GM21423 (cell line): Measurements from ENCODE around the gene GIPC1.

Experiments used
- ATAC-seq: cut with Tn5 transposase; IDR thresholded peaks from one replicate; pipeline ENCODE4 v1.9.1; 2021; ENCODE audit warnings: mild to moderate bottlenecking, moderate library complexity; ENCODE audit not compliant: unreplicated experiment

The GIPC1 gene

GRCh38 chr19:14495672-14496028 is 277 bp downstream of the GIPC1 start:
- no peak for ATAC-seq

- no peak for ATAC-seq
Observed at GRCh38 chr19:14494910-14495671, 836 bp downstream of the GIPC1 start.

- ATAC-seq: no peak
Observed at GRCh38 chr19:14494411-14494810, 1.5 kb downstream of the GIPC1 start.

- no peak for ATAC-seq
Observed at GRCh38 chr19:14492756-14493337, 3.1 kb downstream of the GIPC1 start.

- no peak for ATAC-seq
Observed at GRCh38 chr19:14487370-14488125, 8.4 kb downstream of the GIPC1 start.

GRCh38 chr19:14482172-14482941 is 13.6 kb downstream of the GIPC1 start:
- ATAC-seq: no peak

GRCh38 chr19:14480700-14481079 is 15.2 kb downstream of the GIPC1 start:
- ATAC-seq: no peak

- ATAC-seq: no peak
Observed at GRCh38 chr19:14479975-14480699, 15.8 kb downstream of the GIPC1 start.

- no peak for ATAC-seq
Observed at GRCh38 chr19:14479309-14479974, 16.5 kb downstream of the GIPC1 start.

- no peak for ATAC-seq
Observed at GRCh38 chr19:14478113-14478545, 17.8 kb downstream of the GIPC1 start.

- ATAC-seq: no peak
Observed at GRCh38 chr19:14477418-14478112, 18.4 kb downstream of the GIPC1 start.

GRCh38 chr19:14476673-14477401 is 19.1 kb downstream of the GIPC1 start:
- ATAC-seq: no peak

- ATAC-seq: no peak
Observed at GRCh38 chr19:14476327-14476672, 19.6 kb downstream of the GIPC1 start.

- ATAC-seq: no peak
Observed at GRCh38 chr19:14475251-14476073, 20.5 kb downstream of the GIPC1 start, which contains the start of gene PTGER1. PTGER1 (minus strand) TSS chr19:14475354; CDS start chr19:14474320, 1,034 bp downstream.

GRCh38 chr19:14474827-14475226 is 21.1 kb downstream of the GIPC1 start:
- ATAC-seq: no peak

GRCh38 chr19:14473978-14474578 is 21.8 kb downstream of the GIPC1 start:
- ATAC-seq: no peak
